Endothelial cell of umbilical vein (primary cell): ENCODE results near the gene LDLRAD4. TPM values are rescaled to one million over a fixed set of nuclear protein-coding genes. Genes with fewer than 3 reads are reported as not detected.

Experiments
- BruUV-seq: library from RNA; stranded (reverse); fragments of 400-500 nt; replicated peaks from 2 replicates; lab custom pipeline; 2021; lab: Mats Ljungman, UMichigan
- CTCF ChIA-PET: fragments of 300-600, 350-600 bp; sonication (Branson Sonifier 250); formaldehyde crosslinking; loops from one replicate; lab custom pipeline; 2021; ENCODE audit warnings: antibody characterized with exemption, inconsistent platforms; lab: Charles Lee
- POLR2A ChIA-PET: fragments of 300-600, 350-600 bp; sonication (Branson Sonifier 250); formaldehyde crosslinking; loops from one replicate; lab custom pipeline; 2021; ENCODE audit warnings: antibody characterized with exemption, inconsistent platforms; lab: Charles Lee
- DNase-seq: peaks from one replicate; pipeline ENCODE4 v3.0.0-alpha.2; 2011; ENCODE audit warnings: low read depth, low spot score
- FAIRE-seq: peaks from 2 replicates; lab custom pipeline; 2011; peaks lifted over from hg19 to GRCh38; lab: Jason Lieb, UNC
- H2AFZ ChIP-seq: 2 replicates; pipeline ENCODE4 v1.6.0; 2012; ENCODE audit warnings: low read depth, low read length, control low read depth, inconsistent platforms
- H3K27ac ChIP-seq: 2 replicates; pipeline ENCODE4 v1.5.1; 2011; ENCODE audit warnings: low read depth, mild to moderate bottlenecking, control low read depth, low read length, moderate library complexity; ENCODE audit not compliant: insufficient read depth
- H3K27me3 ChIP-seq, 2 experiments: 2 replicates each; pipeline versions ENCODE4 v1.6.0 to v1.6.1; 2011; ENCODE audit warnings: low read length in 2 of 2, mixed read lengths in 1 of 2; ENCODE audit not compliant: control insufficient read depth in 2 of 2, insufficient read depth in 2 of 2
- H3K36me3 ChIP-seq, 2 experiments: 2 replicates in 1 of 2; 3 replicates in 1 of 2; pipeline ENCODE4 v1.5.1; 2011; ENCODE audit warnings: low read length in 2 of 2, mild to moderate bottlenecking in 1 of 2, moderate library complexity in 1 of 2; ENCODE audit not compliant: control insufficient read depth in 2 of 2, insufficient read depth in 2 of 2; ENCODE audit errors: extremely low read depth in 1 of 2
- H3K4me1 ChIP-seq: 3 replicates; pipeline ENCODE4 v1.5.1; 2011; ENCODE audit warnings: mild to moderate bottlenecking, low read length; ENCODE audit not compliant: control insufficient read depth, insufficient read depth; ENCODE audit errors: extremely low read depth
- H3K4me2 ChIP-seq: 2 replicates; pipeline ENCODE4 v1.6.1; 2011; ENCODE audit warnings: low read length, control low read depth, mixed read lengths; ENCODE audit not compliant: insufficient read depth
- H3K4me3 ChIP-seq, 3 experiments: fragments of 200-600 bp in 1 of 3; sonication (generic), shearing (Covaris generic) in 1 of 3; replicated peaks in 1 of 3; 2 replicates each; pipeline ENCODE4 v1.5.1; 2011 to 2016; ENCODE audit warnings: control low read depth in 3 of 3, low read length in 3 of 3, mild to moderate bottlenecking in 2 of 3, inconsistent platforms in 1 of 3, low read depth in 1 of 3, moderate library complexity in 1 of 3; ENCODE audit not compliant: insufficient read depth in 1 of 3
- H3K79me2 ChIP-seq: 2 replicates; pipeline ENCODE4 v1.6.0; 2012; ENCODE audit warnings: low read length, inconsistent platforms; ENCODE audit not compliant: control insufficient read depth, insufficient read depth
- H3K9ac ChIP-seq: replicated peaks from 2 replicates; pipeline ENCODE3; 2011; ENCODE audit warnings: low read length, control low read depth; ENCODE audit not compliant: insufficient read depth; ENCODE audit errors: extremely low read depth
- H3K9me1 ChIP-seq: replicated peaks from 3 replicates; pipeline ENCODE4 v1.6.0; 2011; ENCODE audit warnings: mild to moderate bottlenecking, low read length; ENCODE audit not compliant: control insufficient read depth, insufficient read depth; ENCODE audit errors: extremely low read depth
- H3K9me3 ChIP-seq: replicated peaks from 2 replicates; pipeline ENCODE4 v1.5.1; 2012; ENCODE audit warnings: low read length, inconsistent platforms; ENCODE audit not compliant: control insufficient read depth, insufficient read depth
- H4K20me1 ChIP-seq: replicated peaks from 2 replicates; pipeline ENCODE3; 2011; ENCODE audit warnings: mild to moderate bottlenecking, low read length; ENCODE audit not compliant: control insufficient read depth, insufficient read depth; ENCODE audit errors: extremely low read depth
- EZH2 ChIP-seq: IDR thresholded peaks from 2 replicates; pipeline ENCODE4 v1.6.1; 2012; ENCODE audit warnings: borderline replicate concordance, low read depth, mild to moderate bottlenecking, moderate library complexity, low read length, inconsistent platforms; ENCODE audit not compliant: severe bottlenecking
- FOS ChIP-seq: IDR thresholded peaks from 2 replicates; pipeline ENCODE4 v1.6.1; 2011; ENCODE audit warnings: mild to moderate bottlenecking, low read length, moderate library complexity, borderline replicate concordance; ENCODE audit not compliant: insufficient read depth
- GATA2 ChIP-seq: IDR thresholded peaks from 2 replicates; pipeline ENCODE4 v1.7.0; 2011; ENCODE audit warnings: low read depth, mild to moderate bottlenecking, moderate library complexity, mixed read lengths, low read length; ENCODE audit not compliant: insufficient read length, insufficient read depth
- JUN ChIP-seq: IDR thresholded peaks from 2 replicates; pipeline ENCODE4 v1.6.1; 2011; ENCODE audit warnings: borderline replicate concordance, low read depth; ENCODE audit not compliant: insufficient read length, insufficient read depth
- MYC ChIP-seq: IDR thresholded peaks from one replicate; pipeline ENCODE4 v1.6.1; 2011; ENCODE audit warnings: mild to moderate bottlenecking, low read depth, low read length
- POLR2A ChIP-seq: IDR thresholded peaks from 2 replicates; pipeline ENCODE4 v1.6.1; 2012; ENCODE audit warnings: low read depth, mild to moderate bottlenecking, control low read depth, low read length
- POLR2AphosphoS5 ChIP-seq: IDR thresholded peaks from 2 replicates; pipeline ENCODE4 v1.6.1; 2012; ENCODE audit warnings: low read depth, mild to moderate bottlenecking, control low read depth, low read length, moderate library complexity; ENCODE audit not compliant: insufficient read depth
- dilution Hi-C: fragments of 300-500 bp; cut with MboI; formaldehyde crosslinking; loops from one replicate; pipeline ENCODE4 v1.15.0; 2019; ENCODE audit warnings: low sequenced_read_pairs; ENCODE audit not compliant: extremely low pct_ligation_motif_present
- intact Hi-C: fragments of 100-400 bp; cut with micrococcal nuclease; formaldehyde crosslinking; loops from one replicate; pipeline ENCODE4 v1.10.0; 2022
- polyA plus RNA-seq, 4 experiments: library from polyadenylated mRNA; depleted of rRNA in 3 of 4; stranded (reverse) in 3 of 4; unstranded in 1 of 4; fragments of >200 nt; gene quantifications; 2 replicates each; pipeline versions ENCODE4 v1.2.1 to v1.2.3, GENCODE V29; 2011 to 2012; ENCODE audit warnings: missing spikeins in 1 of 4
- total RNA-seq: library from RNA; stranded (reverse); gene quantifications from 2 replicates; pipeline ENCODE4 v1.2.3, GENCODE V29; 2021
- TF ChIP-seq, protein P1 (sequence below): IDR thresholded peaks from 2 replicates; pipeline ENCODE4 v1.6.1; 2011; ENCODE audit not compliant: insufficient read depth, insufficient read length
- TF ChIP-seq, protein P2 (sequence below), 2 donors: IDR thresholded peaks; 1 replicate in 1 of 2; 2 replicates in 1 of 2; pipeline ENCODE4 v1.5.1; 2011; ENCODE audit warnings: low read length in 2 of 2, mild to moderate bottlenecking in 2 of 2, moderate library complexity in 2 of 2, control low read depth in 1 of 2, inconsistent platforms in 1 of 2, low read depth in 1 of 2; ENCODE audit not compliant: insufficient read depth in 1 of 2; ENCODE audit errors: extremely low read depth in 1 of 2

Gene LDLRAD4
- total and polyA plus RNA-seq, 2 donors (not counting 3 experiments of a cell fraction or from before 2014, with no cell fraction given) = 5.2 to 6.5 TPM

DNA sequence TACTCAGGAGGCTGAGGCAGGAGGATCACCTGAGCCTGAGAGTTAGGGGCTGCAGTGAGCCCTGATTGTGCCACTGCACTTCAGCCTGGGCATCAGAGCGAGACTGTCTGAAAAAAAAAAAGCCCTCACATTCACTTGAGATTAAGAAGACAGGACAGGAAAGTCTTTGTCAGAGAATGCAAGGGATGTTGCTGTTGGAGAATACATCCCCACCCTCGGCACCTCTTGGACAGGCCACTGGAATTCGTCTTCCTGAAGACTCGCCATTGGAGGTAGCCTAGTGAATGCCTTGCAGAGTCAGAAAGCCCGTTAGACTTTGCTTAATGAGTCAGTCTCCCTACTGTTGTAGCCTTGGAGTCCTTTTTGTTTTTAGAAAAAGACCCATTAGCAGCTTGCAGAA lies 302.2 kb downstream of the LDLRAD4 start:
- Histone ChIP-seq H3K9me3 (no peaks in the 10 kb centered on the region), H3K4me1 (no peaks in the 10 kb centered on the region), H3K4me2 (no peak overlapping the region), H3K27me3 (no peaks in the 10 kb centered on the region), H4K20me1 (no peaks in the 10 kb centered on the region), H3K4me3 (no peak overlapping the region), H2AFZ (no peak overlapping the region), H3K36me3 (no peaks in the 10 kb centered on the region), H3K9ac (no peak overlapping the region), H3K27ac (no peak overlapping the region), H3K9me1 (no peaks in the 10 kb centered on the region), H3K79me2 (no peaks in the 10 kb centered on the region)
- CTCF ChIA-PET = interaction anchor here (2.4 kb wide), 1 partner anchor 10 kb away, joined by 6 read pairs; no protein-coding TSS in a partner anchor
- dilution Hi-C loops = no loop called here
- FAIRE-seq (no peak), DNase-seq (no peak)
- TF ChIP-seq EZH2 = no peak
- TF ChIP-seq GATA2 = no peak
- TF ChIP-seq POLR2A = no peak
- no peak for TF ChIP-seq MYC
- TF ChIP-seq, protein P1, sequence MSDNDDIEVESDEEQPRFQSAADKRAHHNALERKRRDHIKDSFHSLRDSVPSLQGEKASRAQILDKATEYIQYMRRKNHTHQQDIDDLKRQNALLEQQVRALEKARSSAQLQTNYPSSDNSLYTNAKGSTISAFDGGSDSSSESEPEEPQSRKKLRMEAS = no peak
- TF ChIP-seq POLR2AphosphoS5 = no peak
- TF ChIP-seq JUN = no peak
- TF ChIP-seq, protein P2, sequence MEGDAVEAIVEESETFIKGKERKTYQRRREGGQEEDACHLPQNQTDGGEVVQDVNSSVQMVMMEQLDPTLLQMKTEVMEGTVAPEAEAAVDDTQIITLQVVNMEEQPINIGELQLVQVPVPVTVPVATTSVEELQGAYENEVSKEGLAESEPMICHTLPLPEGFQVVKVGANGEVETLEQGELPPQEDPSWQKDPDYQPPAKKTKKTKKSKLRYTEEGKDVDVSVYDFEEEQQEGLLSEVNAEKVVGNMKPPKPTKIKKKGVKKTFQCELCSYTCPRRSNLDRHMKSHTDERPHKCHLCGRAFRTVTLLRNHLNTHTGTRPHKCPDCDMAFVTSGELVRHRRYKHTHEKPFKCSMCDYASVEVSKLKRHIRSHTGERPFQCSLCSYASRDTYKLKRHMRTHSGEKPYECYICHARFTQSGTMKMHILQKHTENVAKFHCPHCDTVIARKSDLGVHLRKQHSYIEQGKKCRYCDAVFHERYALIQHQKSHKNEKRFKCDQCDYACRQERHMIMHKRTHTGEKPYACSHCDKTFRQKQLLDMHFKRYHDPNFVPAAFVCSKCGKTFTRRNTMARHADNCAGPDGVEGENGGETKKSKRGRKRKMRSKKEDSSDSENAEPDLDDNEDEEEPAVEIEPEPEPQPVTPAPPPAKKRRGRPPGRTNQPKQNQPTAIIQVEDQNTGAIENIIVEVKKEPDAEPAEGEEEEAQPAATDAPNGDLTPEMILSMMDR (IDR thresholded peaks at IDR 0.05; ENCODE audit: extremely low read depth in 1 of 2, insufficient read depth in 1 of 2, low read depth in 1 of 2, low read length in 2 of 2) = no peak
- no peak for TF ChIP-seq FOS
- POLR2A ChIA-PET = no interaction called here
- BruUV-seq = no TSS peak
- intact Hi-C loops = no loop called here
